ENCODE results near the gene LMTK3. TPM values are rescaled to one million over a fixed set of nuclear protein-coding genes. Genes with fewer than 3 reads are reported as not detected.

LMTK3 gene
- total RNA-seq, 1 donor from 2014 or later, result 12.7 TPM

GRCh38 chr19:48478339-48479256, 33.0 kb downstream of the LMTK3 start:
- TF ChIP-seq CTCF (IDR thresholded peaks at IDR 0.05; ENCODE audit: unreplicated experiment), result no peak
- Mint-ChIP-seq H3K4me1 (ENCODE audit: low read depth) (peaks cover 2% of the 10 kb centered on the region), H3K27ac (no peak overlapping the region), H3K4me3 (ENCODE audit: low read depth) (no peak overlapping the region), H3K27me3 (no peaks in the 10 kb centered on the region), H3K36me3 (ENCODE audit: insufficient read depth) (peaks cover 27% of the 10 kb centered on the region), H3K9me3 (ENCODE audit: low read depth) (no peaks in the 10 kb centered on the region)
- DNase-seq (ENCODE audit: low spot score, unreplicated experiment), result no peak

GRCh38 chr19:48477698-48478338, 33.8 kb downstream of the LMTK3 start:
- Mint-ChIP-seq H3K27ac (no peak overlapping the region), H3K4me3 (ENCODE audit: low read depth) (no peak overlapping the region), H3K9me3 (ENCODE audit: low read depth) (no peaks in the 10 kb centered on the region), H3K27me3 (no peaks in the 10 kb centered on the region), H3K4me1 (ENCODE audit: low read depth) (no peaks in the 10 kb centered on the region), H3K36me3 (ENCODE audit: insufficient read depth) (peaks cover 30% of the 10 kb centered on the region)
- no peak for DNase-seq (ENCODE audit: low spot score, unreplicated experiment)
- no peak for TF ChIP-seq CTCF (IDR thresholded peaks at IDR 0.05; ENCODE audit: unreplicated experiment)

GRCh38 chr19:48477067-48477685, 34.5 kb downstream of the LMTK3 start:
- H3K36me3 Mint-ChIP-seq (ENCODE audit: insufficient read depth), result peaks cover 33% of the 10 kb centered on the region
- H3K4me3 Mint-ChIP-seq (ENCODE audit: low read depth), result no peak overlapping the region
- no peaks in the 10 kb centered on the region for H3K9me3 Mint-ChIP-seq (ENCODE audit: low read depth)
- no peaks in the 10 kb centered on the region for H3K4me1 Mint-ChIP-seq (ENCODE audit: low read depth)
- TF ChIP-seq CTCF (IDR thresholded peaks at IDR 0.05; ENCODE audit: unreplicated experiment), result no peak
- H3K27me3 Mint-ChIP-seq, result no peaks in the 10 kb centered on the region
- H3K27ac Mint-ChIP-seq, result no peak overlapping the region
- DNase-seq (ENCODE audit: low spot score, unreplicated experiment), result no peak

- TF ChIP-seq CTCF (IDR thresholded peaks at IDR 0.05; ENCODE audit: unreplicated experiment), result no peak
- Mint-ChIP-seq H3K27me3 (no peaks in the 10 kb centered on the region), H3K4me3 (ENCODE audit: low read depth) (no peak overlapping the region), H3K36me3 (ENCODE audit: insufficient read depth) (peaks cover 37% of the 10 kb centered on the region), H3K4me1 (ENCODE audit: low read depth) (no peaks in the 10 kb centered on the region), H3K9me3 (ENCODE audit: low read depth) (no peaks in the 10 kb centered on the region), H3K27ac (peak overlapping the region; percentile 56)
- no peak for DNase-seq (ENCODE audit: low spot score, unreplicated experiment)
Observed at GRCh38 chr19:48476176-48476575, 35.5 kb downstream of the LMTK3 start.

GRCh38 chr19:48475369-48476068, 36.1 kb downstream of the LMTK3 start:
- Mint-ChIP-seq H3K27ac (no peak overlapping the region), H3K36me3 (ENCODE audit: insufficient read depth) (peaks cover 40% of the 10 kb centered on the region), H3K4me1 (ENCODE audit: low read depth) (peaks cover 3% of the 10 kb centered on the region), H3K9me3 (ENCODE audit: low read depth) (no peaks in the 10 kb centered on the region), H3K27me3 (no peaks in the 10 kb centered on the region), H3K4me3 (ENCODE audit: low read depth) (no peak overlapping the region)
- no peak for DNase-seq (ENCODE audit: low spot score, unreplicated experiment)
- TF ChIP-seq CTCF (IDR thresholded peaks at IDR 0.05; ENCODE audit: unreplicated experiment), result no peak
